MM.1S (cell line): ENCODE data around the gene ZNF366.

Experiments
- DNase-seq: peaks from one replicate; pipeline ENCODE4 v3.0.0-alpha.2; 2015
- H2AFZ ChIP-seq: fragments of 300-600 bp; sonication (generic); 2 replicates; pipeline ENCODE4 v1.6.0; 2016; ENCODE audit warnings: antibody characterized with exemption, low read length
- H3F3A ChIP-seq: fragments of 300-600 bp; sonication (generic); 2 replicates; pipeline ENCODE4 v1.6.1; 2016; ENCODE audit warnings: mild to moderate bottlenecking, antibody characterized with exemption, low read length, moderate library complexity, mixed read lengths; ENCODE audit not compliant: insufficient read depth
- H3K27ac ChIP-seq: fragments of 300-600 bp; sonication (generic); 2 replicates; pipeline ENCODE4 v1.5.1; 2016; ENCODE audit warnings: mild to moderate bottlenecking, low read length
- H3K27me3 ChIP-seq: fragments of 300-600 bp; sonication (generic); replicated peaks from 2 replicates; pipeline ENCODE4 v1.6.0; 2016; ENCODE audit warnings: low read length; ENCODE audit not compliant: insufficient read depth
- H3K36me3 ChIP-seq: fragments of 300-600 bp; sonication (generic); replicated peaks from 2 replicates; pipeline ENCODE4 v1.6.1; 2016; ENCODE audit warnings: mild to moderate bottlenecking, low read length, mixed read lengths; ENCODE audit not compliant: insufficient read depth
- H3K4me1 ChIP-seq: fragments of 300-600 bp; sonication (generic); 2 replicates; pipeline ENCODE4 v1.6.1; 2016; ENCODE audit warnings: low read length, mixed read lengths
- H3K4me2 ChIP-seq: fragments of 300-600 bp; sonication (generic); 2 replicates; pipeline ENCODE4 v1.6.0; 2016; ENCODE audit warnings: low read depth, low read length
- H3K4me3 ChIP-seq: fragments of 300-600 bp; sonication (generic); 2 replicates; pipeline ENCODE4 v1.5.1; 2016; ENCODE audit warnings: low read length, mixed read lengths
- H3K79me2 ChIP-seq: fragments of 300-600 bp; sonication (generic); 2 replicates; pipeline ENCODE4 v1.6.1; 2016; ENCODE audit warnings: mixed run types, low read length, mixed read lengths
- H3K9ac ChIP-seq: fragments of 300-600 bp; sonication (generic); 2 replicates; pipeline ENCODE4 v1.6.1; 2016; ENCODE audit warnings: low read length, mixed read lengths
- H3K9me2 ChIP-seq: fragments of 300-600 bp; sonication (generic); replicated peaks from 2 replicates; pipeline ENCODE4 v1.6.1; 2016; ENCODE audit warnings: mild to moderate bottlenecking, low read length, mixed read lengths; ENCODE audit not compliant: insufficient read depth
- H3K9me3 ChIP-seq: fragments of 300-600 bp; sonication (generic); replicated peaks from 2 replicates; pipeline ENCODE4 v1.6.1; 2016; ENCODE audit warnings: mild to moderate bottlenecking, low read length, mixed read lengths; ENCODE audit not compliant: insufficient read depth
- H4K20me1 ChIP-seq: fragments of 300-600 bp; sonication (generic); 2 replicates; pipeline ENCODE4 v1.6.1; 2016; ENCODE audit warnings: mild to moderate bottlenecking, low read length, moderate library complexity, mixed read lengths; ENCODE audit not compliant: insufficient read depth
- CTCF ChIP-seq: fragments of 300-600 bp; sonication (generic); IDR thresholded peaks from 2 replicates; pipeline ENCODE4 v1.5.1; 2016; ENCODE audit warnings: antibody characterized with exemption, low read length, mixed read lengths
- EZH2 ChIP-seq: fragments of 300-600 bp; sonication (generic); optimal IDR thresholded peaks from 2 replicates; pipeline ENCODE3; 2017; ENCODE audit warnings: low read depth, mild to moderate bottlenecking, antibody characterized with exemption, low read length, mixed read lengths
- EZH2phosphoT487 ChIP-seq: fragments of 300-600 bp; sonication (generic); IDR thresholded peaks from 2 replicates; pipeline ENCODE4 v1.6.1; 2018; ENCODE audit warnings: antibody characterized with exemption, low read length

Gene ZNF366

GRCh38 chr5:72505539-72506157 is 1.6 kb downstream of the ZNF366 start:
- Histone ChIP-seq H3K4me1 (no peaks in the 10 kb centered on the region), H4K20me1 (no peaks in the 10 kb centered on the region), H3K9me3 (no peaks in the 10 kb centered on the region), H3K27ac (no peak overlapping the region), H2AFZ (no peak overlapping the region), H3K36me3 (no peaks in the 10 kb centered on the region), H3K4me2 (no peak overlapping the region), H3K27me3 (no peaks in the 10 kb centered on the region), H3K9ac (no peak overlapping the region), H3K79me2 (no peaks in the 10 kb centered on the region), H3F3A (no peaks in the 10 kb centered on the region), H3K4me3 (no peak overlapping the region), H3K9me2 (no peaks in the 10 kb centered on the region)
- no peak for DNase-seq
- no peak for TF ChIP-seq CTCF
- no peak for TF ChIP-seq EZH2phosphoT487
- TF ChIP-seq EZH2 = no peak

- H3K27me3 ChIP-seq = no peaks in the 10 kb centered on the region
- H3K4me2 ChIP-seq = no peak overlapping the region
- no peaks in the 10 kb centered on the region for H3F3A ChIP-seq
- no peaks in the 10 kb centered on the region for H3K4me1 ChIP-seq
- DNase-seq = no peak
- H3K9me3 ChIP-seq = no peaks in the 10 kb centered on the region
- no peak overlapping the region for H3K27ac ChIP-seq
- H3K9ac ChIP-seq = no peak overlapping the region
- no peak overlapping the region for H2AFZ ChIP-seq
- no peaks in the 10 kb centered on the region for H4K20me1 ChIP-seq
- H3K36me3 ChIP-seq = no peaks in the 10 kb centered on the region
- H3K9me2 ChIP-seq = no peaks in the 10 kb centered on the region
- no peak for TF ChIP-seq CTCF
- no peak for TF ChIP-seq EZH2
- no peak for TF ChIP-seq EZH2phosphoT487
- H3K79me2 ChIP-seq = no peaks in the 10 kb centered on the region
- H3K4me3 ChIP-seq = no peak overlapping the region
These were observed 2.2 kb downstream of the ZNF366 start for GRCh38 chr5:72505016-72505415.

GRCh38 chr5:72503888-72504491 is 3.2 kb downstream of the ZNF366 start:
- Histone ChIP-seq H3K4me2 (no peak overlapping the region), H3K4me3 (no peak overlapping the region), H4K20me1 (no peaks in the 10 kb centered on the region), H3K36me3 (no peaks in the 10 kb centered on the region), H2AFZ (no peak overlapping the region), H3K9ac (no peak overlapping the region), H3K27me3 (no peaks in the 10 kb centered on the region), H3K27ac (no peak overlapping the region), H3K9me2 (no peaks in the 10 kb centered on the region), H3K4me1 (no peaks in the 10 kb centered on the region), H3K79me2 (no peaks in the 10 kb centered on the region), H3K9me3 (no peaks in the 10 kb centered on the region), H3F3A (no peaks in the 10 kb centered on the region)
- TF ChIP-seq EZH2 = no peak
- TF ChIP-seq CTCF = no peak
- TF ChIP-seq EZH2phosphoT487 = no peak
- no peak for DNase-seq
